HG02943 (cell line): ENCODE data around the gene SCN3A.

Source experiments
- ATAC-seq: cut with Tn5 transposase; IDR thresholded peaks from one replicate; pipeline ENCODE4 v1.9.1; 2021; ENCODE audit warnings: mild to moderate bottlenecking, low read depth, moderate library complexity; ENCODE audit not compliant: unreplicated experiment

The SCN3A gene

GRCh38 chr2:165058476-165059265, 145.2 kb downstream of the SCN3A start:
- ATAC-seq = no peak

- no peak for ATAC-seq
Measured at GRCh38 chr2:165057931-165058330, 145.9 kb downstream of the SCN3A start.

- no peak for ATAC-seq
Measured at GRCh38 chr2:165057308-165057707, 146.5 kb downstream of the SCN3A start.

GRCh38 chr2:165056564-165056963, 147.3 kb downstream of the SCN3A start:
- ATAC-seq = no peak

GRCh38 chr2:165055082-165055851, 148.6 kb downstream of the SCN3A start:
- ATAC-seq = no peak

- no peak for ATAC-seq
Measured at GRCh38 chr2:165054652-165055051, 149.2 kb downstream of the SCN3A start.

- no peak for ATAC-seq
Measured at GRCh38 chr2:165044505-165045303, 159.1 kb downstream of the SCN3A start.
